HEK293 (cell line): ENCODE results near the gene PHF21A.

Experiments
- CTCF ChIA-PET: fragments of 350-600 bp; formaldehyde crosslinking; extraction: SDS; loops from one replicate; lab custom pipeline; 2021; ENCODE audit warnings: antibody characterized with exemption; lab: Yijun Ruan, JAX
- POLR2A ChIA-PET: fragments of 300-600 bp; formaldehyde crosslinking; extraction: SDS; loops from one replicate; lab custom pipeline; 2020; ENCODE audit warnings: antibody characterized with exemption, inconsistent platforms; lab: Yijun Ruan, JAX
- H3K27ac ChIP-seq: fragments of 200-500 bp; sonication (Bioruptor generic); 2 replicates; pipeline ENCODE4 v1.5.1; 2014; ENCODE audit warnings: low read depth, low read length, control low read depth, inconsistent platforms; ENCODE audit errors: extremely low read depth
- H3K36me3 ChIP-seq, 2 experiments: fragments of 200-500 bp in 1 of 2; sonication (Bioruptor generic) in 1 of 2; 1 replicate in 1 of 2; 2 replicates in 1 of 2; pipeline ENCODE4 v1.5.1; 2014 to 2017; ENCODE audit warnings: inconsistent platforms in 2 of 2, low read length in 2 of 2; ENCODE audit not compliant: control insufficient read depth in 2 of 2, insufficient read depth in 1 of 2
- H3K4me1 ChIP-seq: fragments of 200-500 bp; sonication (Bioruptor generic); 2 replicates; pipeline ENCODE4 v1.5.1; 2014; ENCODE audit warnings: mild to moderate bottlenecking, low read length, inconsistent platforms; ENCODE audit not compliant: control insufficient read depth, insufficient read depth
- H3K4me3 ChIP-seq: 2 replicates; pipeline ENCODE4 v1.5.1; 2011; ENCODE audit warnings: low read depth, mild to moderate bottlenecking, control low read depth, low read length, moderate library complexity
- H3K9me3 ChIP-seq: fragments of 200-500 bp; sonication (Bioruptor generic); 2 replicates; pipeline ENCODE4 v1.5.1; 2014; ENCODE audit warnings: low read depth, low read length, inconsistent platforms; ENCODE audit not compliant: control insufficient read depth, insufficient read depth
- MYNN ChIP-seq: fragments of 450-650 bp; formaldehyde crosslinking; IDR thresholded peaks from 2 replicates; pipeline ENCODE4 v1.5.1; 2016; ENCODE audit warnings: missing biosample characterization, missing genetic modification characterization, borderline replicate concordance
- OVOL3 ChIP-seq: fragments of 450-650 bp; formaldehyde crosslinking; IDR thresholded peaks from 2 replicates; pipeline ENCODE4 v1.5.1; 2016; ENCODE audit warnings: missing biosample characterization, missing genetic modification characterization
- TRIM28 ChIP-seq: IDR thresholded peaks from 2 replicates; pipeline ENCODE4 v1.6.1; 2011; ENCODE audit warnings: low read length, control low read depth, borderline replicate concordance
- ZNF426 ChIP-seq: fragments of 450-650 bp; formaldehyde crosslinking; IDR thresholded peaks from 2 replicates; pipeline ENCODE4 v1.5.1; 2017; ENCODE audit warnings: missing biosample characterization, missing genetic modification characterization, mild to moderate bottlenecking, inconsistent platforms, moderate library complexity
- ZNF433 ChIP-seq: fragments of 450-650 bp; formaldehyde crosslinking; IDR thresholded peaks from 2 replicates; pipeline ENCODE4 v1.5.1; 2016; ENCODE audit warnings: missing biosample characterization, missing genetic modification characterization, low read depth
- ZNF521 ChIP-seq: fragments of 450-650 bp; formaldehyde crosslinking; IDR thresholded peaks from 2 replicates; pipeline ENCODE4 v1.5.1; 2017; ENCODE audit warnings: missing biosample characterization, mild to moderate bottlenecking, missing genetic modification characterization
- ZNF571 ChIP-seq: fragments of 450-650 bp; formaldehyde crosslinking; IDR thresholded peaks from 2 replicates; pipeline ENCODE4 v1.5.0; 2017; ENCODE audit warnings: missing biosample characterization, missing genetic modification characterization
- ZNF585B ChIP-seq: fragments of 450-650 bp; formaldehyde crosslinking; IDR thresholded peaks from 2 replicates; pipeline ENCODE4 v1.5.1; 2016; ENCODE audit warnings: missing biosample characterization, missing genetic modification characterization
- ZNF610 ChIP-seq: fragments of 450-650 bp; formaldehyde crosslinking; IDR thresholded peaks from 2 replicates; pipeline ENCODE4 v1.5.1; 2016; ENCODE audit warnings: missing biosample characterization, missing genetic modification characterization, borderline replicate concordance
- ZNF624 ChIP-seq: fragments of 450-650 bp; formaldehyde crosslinking; IDR thresholded peaks from 2 replicates; pipeline ENCODE4 v1.5.1; 2017; ENCODE audit warnings: missing biosample characterization, missing genetic modification characterization
- ZNF626 ChIP-seq: fragments of 450-650 bp; sonication (Bioruptor Pico); formaldehyde crosslinking; IDR thresholded peaks from 2 replicates; pipeline ENCODE4 v1.5.1; 2018; ENCODE audit warnings: missing biosample characterization, missing genetic modification characterization, inconsistent platforms
- ZNF654 ChIP-seq: fragments of 450-650 bp; formaldehyde crosslinking; IDR thresholded peaks from 2 replicates; pipeline ENCODE4 v1.5.1; 2016; ENCODE audit warnings: low read depth, missing biosample characterization, missing genetic modification characterization
- ZNF701 ChIP-seq: fragments of 450-650 bp; formaldehyde crosslinking; IDR thresholded peaks from 2 replicates; pipeline ENCODE4 v1.5.1; 2016; ENCODE audit warnings: missing biosample characterization, missing genetic modification characterization
- ZNF777 ChIP-seq: fragments of 450-650 bp; formaldehyde crosslinking; IDR thresholded peaks from 2 replicates; pipeline ENCODE4 v1.5.1; 2017; ENCODE audit warnings: missing biosample characterization, missing genetic modification characterization, borderline replicate concordance
- TF ChIP-seq, protein P1 (sequence below): fragments of 450-650 bp; formaldehyde crosslinking; IDR thresholded peaks from 2 replicates; pipeline ENCODE4 v1.5.1; 2017; ENCODE audit warnings: missing biosample characterization, missing genetic modification characterization
- TF ChIP-seq, protein P2 (sequence below): fragments of 450-650 bp; formaldehyde crosslinking; IDR thresholded peaks from 2 replicates; pipeline ENCODE4 v1.5.1; 2016; ENCODE audit warnings: missing biosample characterization, missing genetic modification characterization
- TF ChIP-seq, protein P3 (sequence below): fragments of 450-650 bp; formaldehyde crosslinking; IDR thresholded peaks from 2 replicates; pipeline ENCODE4 v1.5.1; 2016; ENCODE audit warnings: missing biosample characterization, missing genetic modification characterization, low read depth
- TF ChIP-seq, protein P4 (sequence below): fragments of 450-650 bp; formaldehyde crosslinking; conservative IDR thresholded peaks from 2 replicates; pipeline ENCODE4 v1.5.1; 2016; ENCODE audit warnings: low read depth, missing biosample characterization, missing genetic modification characterization
- TF ChIP-seq, protein P5 (sequence below): sonication (generic); formaldehyde crosslinking; IDR thresholded peaks from 2 replicates; pipeline ENCODE4 v1.8.1; 2022; ENCODE audit warnings: mild to moderate bottlenecking, moderate library complexity, missing genetic modification reagents
- TF ChIP-seq, protein P6 (sequence below): fragments of 450-650 bp; formaldehyde crosslinking; IDR thresholded peaks from 2 replicates; pipeline ENCODE4 v1.5.1; 2016; ENCODE audit warnings: missing biosample characterization, missing genetic modification characterization, borderline replicate concordance

Gene PHF21A

DNA sequence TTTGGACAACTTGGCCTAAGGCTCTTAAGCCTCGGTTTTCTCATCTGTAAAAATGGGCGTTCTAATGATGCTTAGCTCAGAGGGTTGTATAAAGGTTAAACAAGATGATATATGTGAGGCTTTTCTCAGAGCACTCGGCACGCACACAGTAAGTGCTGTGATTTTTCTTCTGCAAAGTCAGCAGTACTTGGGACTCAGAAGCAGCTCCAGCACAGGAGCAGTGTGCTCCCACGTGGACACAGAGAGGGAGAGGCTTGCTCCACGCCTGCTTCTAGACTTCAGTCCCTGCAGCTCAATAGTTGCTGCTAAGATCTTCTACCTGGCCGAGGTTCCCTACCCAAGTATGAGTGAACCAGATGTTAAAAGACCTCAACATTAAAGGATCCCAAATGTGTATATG, 39.9 kb upstream of the PHF21A start:
- Histone ChIP-seq H3K4me1 (no peaks in the 10 kb centered on the region), H3K4me3 (no peak overlapping the region), H3K27ac (no peak overlapping the region), H3K36me3 (no peaks in the 10 kb centered on the region), H3K9me3 (no peaks in the 10 kb centered on the region)
- POLR2A ChIA-PET = no interaction called here
- CTCF ChIA-PET = interaction anchor here (1.2 kb wide), 1 partner anchor 76 kb away, joined by 3 read pairs; no protein-coding TSS in a partner anchor
- TF ChIP-seq, protein P1, sequence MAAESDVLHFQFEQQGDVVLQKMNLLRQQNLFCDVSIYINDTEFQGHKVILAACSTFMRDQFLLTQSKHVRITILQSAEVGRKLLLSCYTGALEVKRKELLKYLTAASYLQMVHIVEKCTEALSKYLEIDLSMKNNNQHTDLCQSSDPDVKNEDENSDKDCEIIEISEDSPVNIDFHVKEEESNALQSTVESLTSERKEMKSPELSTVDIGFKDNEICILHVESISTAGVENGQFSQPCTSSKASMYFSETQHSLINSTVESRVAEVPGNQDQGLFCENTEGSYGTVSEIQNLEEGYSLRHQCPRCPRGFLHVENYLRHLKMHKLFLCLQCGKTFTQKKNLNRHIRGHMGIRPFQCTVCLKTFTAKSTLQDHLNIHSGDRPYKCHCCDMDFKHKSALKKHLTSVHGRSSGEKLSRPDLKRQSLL (tag by site-specific recombination) = no peak
- no peak for TF ChIP-seq ZNF610
- no peak for TF ChIP-seq ZNF433 (tag by site-specific recombination)
- no peak for TF ChIP-seq ZNF626 (tag by site-specific recombination)
- no peak for TF ChIP-seq ZNF571 (tag by site-specific recombination)
- TF ChIP-seq ZNF624 (tag by site-specific recombination) = no peak
- TF ChIP-seq ZNF701 (tag by site-specific recombination) = no peak
- TF ChIP-seq TRIM28 = no peak
- TF ChIP-seq MYNN (tag by site-specific recombination) = no peak
- TF ChIP-seq ZNF426 (tag by site-specific recombination) = no peak
- TF ChIP-seq, protein P2, sequence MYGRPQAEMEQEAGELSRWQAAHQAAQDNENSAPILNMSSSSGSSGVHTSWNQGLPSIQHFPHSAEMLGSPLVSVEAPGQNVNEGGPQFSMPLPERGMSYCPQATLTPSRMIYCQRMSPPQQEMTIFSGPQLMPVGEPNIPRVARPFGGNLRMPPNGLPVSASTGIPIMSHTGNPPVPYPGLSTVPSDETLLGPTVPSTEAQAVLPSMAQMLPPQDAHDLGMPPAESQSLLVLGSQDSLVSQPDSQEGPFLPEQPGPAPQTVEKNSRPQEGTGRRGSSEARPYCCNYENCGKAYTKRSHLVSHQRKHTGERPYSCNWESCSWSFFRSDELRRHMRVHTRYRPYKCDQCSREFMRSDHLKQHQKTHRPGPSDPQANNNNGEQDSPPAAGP (tag by site-specific recombination) = no peak
- no peak for TF ChIP-seq ZNF654
- TF ChIP-seq, protein P3, sequence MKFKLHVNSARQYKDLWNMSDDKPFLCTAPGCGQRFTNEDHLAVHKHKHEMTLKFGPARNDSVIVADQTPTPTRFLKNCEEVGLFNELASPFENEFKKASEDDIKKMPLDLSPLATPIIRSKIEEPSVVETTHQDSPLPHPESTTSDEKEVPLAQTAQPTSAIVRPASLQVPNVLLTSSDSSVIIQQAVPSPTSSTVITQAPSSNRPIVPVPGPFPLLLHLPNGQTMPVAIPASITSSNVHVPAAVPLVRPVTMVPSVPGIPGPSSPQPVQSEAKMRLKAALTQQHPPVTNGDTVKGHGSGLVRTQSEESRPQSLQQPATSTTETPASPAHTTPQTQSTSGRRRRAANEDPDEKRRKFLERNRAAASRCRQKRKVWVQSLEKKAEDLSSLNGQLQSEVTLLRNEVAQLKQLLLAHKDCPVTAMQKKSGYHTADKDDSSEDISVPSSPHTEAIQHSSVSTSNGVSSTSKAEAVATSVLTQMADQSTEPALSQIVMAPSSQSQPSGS (tag by site-specific recombination) = no peak
- no peak for TF ChIP-seq ZNF777 (tag by site-specific recombination)
- TF ChIP-seq, protein P4, sequence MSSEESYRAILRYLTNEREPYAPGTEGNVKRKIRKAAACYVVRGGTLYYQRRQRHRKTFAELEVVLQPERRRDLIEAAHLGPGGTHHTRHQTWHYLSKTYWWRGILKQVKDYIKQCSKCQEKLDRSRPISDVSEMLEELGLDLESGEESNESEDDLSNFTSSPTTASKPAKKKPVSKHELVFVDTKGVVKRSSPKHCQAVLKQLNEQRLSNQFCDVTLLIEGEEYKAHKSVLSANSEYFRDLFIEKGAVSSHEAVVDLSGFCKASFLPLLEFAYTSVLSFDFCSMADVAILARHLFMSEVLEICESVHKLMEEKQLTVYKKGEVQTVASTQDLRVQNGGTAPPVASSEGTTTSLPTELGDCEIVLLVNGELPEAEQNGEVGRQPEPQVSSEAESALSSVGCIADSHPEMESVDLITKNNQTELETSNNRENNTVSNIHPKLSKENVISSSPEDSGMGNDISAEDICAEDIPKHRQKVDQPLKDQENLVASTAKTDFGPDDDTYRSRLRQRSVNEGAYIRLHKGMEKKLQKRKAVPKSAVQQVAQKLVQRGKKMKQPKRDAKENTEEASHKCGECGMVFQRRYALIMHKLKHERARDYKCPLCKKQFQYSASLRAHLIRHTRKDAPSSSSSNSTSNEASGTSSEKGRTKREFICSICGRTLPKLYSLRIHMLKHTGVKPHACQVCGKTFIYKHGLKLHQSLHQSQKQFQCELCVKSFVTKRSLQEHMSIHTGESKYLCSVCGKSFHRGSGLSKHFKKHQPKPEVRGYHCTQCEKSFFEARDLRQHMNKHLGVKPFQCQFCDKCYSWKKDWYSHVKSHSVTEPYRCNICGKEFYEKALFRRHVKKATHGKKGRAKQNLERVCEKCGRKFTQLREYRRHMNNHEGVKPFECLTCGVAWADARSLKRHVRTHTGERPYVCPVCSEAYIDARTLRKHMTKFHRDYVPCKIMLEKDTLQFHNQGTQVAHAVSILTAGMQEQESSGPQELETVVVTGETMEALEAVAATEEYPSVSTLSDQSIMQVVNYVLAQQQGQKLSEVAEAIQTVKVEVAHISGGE (tag by site-specific recombination) = no peak
- no peak for TF ChIP-seq OVOL3 (tag by site-specific recombination)
- no peak for TF ChIP-seq ZNF585B (tag by site-specific recombination)
- TF ChIP-seq, protein P5, sequence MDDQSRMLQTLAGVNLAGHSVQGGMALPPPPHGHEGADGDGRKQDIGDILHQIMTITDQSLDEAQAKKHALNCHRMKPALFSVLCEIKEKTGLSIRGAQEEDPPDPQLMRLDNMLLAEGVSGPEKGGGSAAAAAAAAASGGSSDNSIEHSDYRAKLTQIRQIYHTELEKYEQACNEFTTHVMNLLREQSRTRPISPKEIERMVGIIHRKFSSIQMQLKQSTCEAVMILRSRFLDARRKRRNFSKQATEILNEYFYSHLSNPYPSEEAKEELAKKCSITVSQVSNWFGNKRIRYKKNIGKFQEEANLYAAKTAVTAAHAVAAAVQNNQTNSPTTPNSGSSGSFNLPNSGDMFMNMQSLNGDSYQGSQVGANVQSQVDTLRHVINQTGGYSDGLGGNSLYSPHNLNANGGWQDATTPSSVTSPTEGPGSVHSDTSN (CRISPR knock-in tag) = no peak
- TF ChIP-seq ZNF521 (tag by site-specific recombination) = no peak
- TF ChIP-seq, protein P6, sequence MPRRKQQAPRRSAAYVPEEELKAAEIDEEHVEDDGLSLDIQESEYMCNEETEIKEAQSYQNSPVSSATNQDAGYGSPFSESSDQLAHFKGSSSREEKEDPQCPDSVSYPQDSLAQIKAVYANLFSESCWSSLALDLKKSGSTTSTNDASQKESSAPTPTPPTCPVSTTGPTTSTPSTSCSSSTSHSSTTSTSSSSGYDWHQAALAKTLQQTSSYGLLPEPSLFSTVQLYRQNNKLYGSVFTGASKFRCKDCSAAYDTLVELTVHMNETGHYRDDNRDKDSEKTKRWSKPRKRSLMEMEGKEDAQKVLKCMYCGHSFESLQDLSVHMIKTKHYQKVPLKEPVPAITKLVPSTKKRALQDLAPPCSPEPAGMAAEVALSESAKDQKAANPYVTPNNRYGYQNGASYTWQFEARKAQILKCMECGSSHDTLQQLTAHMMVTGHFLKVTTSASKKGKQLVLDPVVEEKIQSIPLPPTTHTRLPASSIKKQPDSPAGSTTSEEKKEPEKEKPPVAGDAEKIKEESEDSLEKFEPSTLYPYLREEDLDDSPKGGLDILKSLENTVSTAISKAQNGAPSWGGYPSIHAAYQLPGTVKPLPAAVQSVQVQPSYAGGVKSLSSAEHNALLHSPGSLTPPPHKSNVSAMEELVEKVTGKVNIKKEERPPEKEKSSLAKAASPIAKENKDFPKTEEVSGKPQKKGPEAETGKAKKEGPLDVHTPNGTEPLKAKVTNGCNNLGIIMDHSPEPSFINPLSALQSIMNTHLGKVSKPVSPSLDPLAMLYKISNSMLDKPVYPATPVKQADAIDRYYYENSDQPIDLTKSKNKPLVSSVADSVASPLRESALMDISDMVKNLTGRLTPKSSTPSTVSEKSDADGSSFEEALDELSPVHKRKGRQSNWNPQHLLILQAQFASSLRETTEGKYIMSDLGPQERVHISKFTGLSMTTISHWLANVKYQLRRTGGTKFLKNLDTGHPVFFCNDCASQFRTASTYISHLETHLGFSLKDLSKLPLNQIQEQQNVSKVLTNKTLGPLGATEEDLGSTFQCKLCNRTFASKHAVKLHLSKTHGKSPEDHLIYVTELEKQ (tag by site-specific recombination) = no peak
